K562 (cell line): Measurements from ENCODE around the gene PCDHA7. TPM values are rescaled to one million over a fixed set of nuclear protein-coding genes. Genes with fewer than 3 reads are reported as not detected.

Experiments used
- ATAC-seq: fragments of 200-7000 bp; cut with Tn5 transposase; 3 replicates; pipeline ENCODE4 v1.9.1; 2020; ENCODE audit warnings: moderate library complexity
- BruUV-seq: library from RNA; stranded (reverse); fragments of 400-500 nt; replicated peaks from 2 replicates; lab custom pipeline; 2021; lab: Mats Ljungman, UMichigan
- CTCF ChIA-PET: fragments of 300-600 bp; formaldehyde crosslinking; extraction: SDS; loops from one replicate; lab custom pipeline; 2021; ENCODE audit warnings: low intra/inter-chr PET ratio; lab: Yijun Ruan, JAX
- POLR2A ChIA-PET: fragments of 300-600, 350-650 bp; sonication (Branson Sonifier 250); formaldehyde crosslinking; extraction: SDS; loops from one replicate; lab custom pipeline; 2021; ENCODE audit warnings: antibody characterized with exemption, inconsistent platforms; lab: Yijun Ruan, JAX
- DNase-seq, 4 experiments: peaks; one replicate each; pipeline versions ENCODE4 v3.0.0 to v3.0.0-alpha.2; 2011 to 2018; ENCODE audit warnings: low spot score in 3 of 4, mixed read lengths in 3 of 4; ENCODE audit errors: extremely low read depth in 1 of 4
- FAIRE-seq: peaks from 2 replicates; lab custom pipeline; 2011; peaks lifted over from hg19 to GRCh38; lab: Jason Lieb, UNC
- H2AFZ ChIP-seq: 2 replicates; pipeline ENCODE4 v1.6.0; 2011; ENCODE audit warnings: low read depth, low read length, control low read depth, inconsistent platforms
- H3K27ac ChIP-seq: fragments of 200-600 bp; 3 replicates; pipeline ENCODE4 v1.8.0; 2011; ENCODE audit warnings: low read depth, mild to moderate bottlenecking, control low read depth, inconsistent platforms, low read length, moderate library complexity, mixed read lengths; ENCODE audit errors: extremely low read depth
- H3K27me3 ChIP-seq, 2 experiments: fragments of 300-600 bp in 1 of 2; 2 replicates in 1 of 2; 3 replicates in 1 of 2; pipeline versions ENCODE4 v1.6.0 to v1.8.0; 2011; ENCODE audit warnings: inconsistent platforms in 2 of 2, low read length in 2 of 2, mild to moderate bottlenecking in 1 of 2, mixed read lengths in 1 of 2, moderate library complexity in 1 of 2; ENCODE audit not compliant: control insufficient read depth in 2 of 2, insufficient read depth in 2 of 2
- H3K36me3 ChIP-seq: fragments of 300-600 bp; 3 replicates; pipeline ENCODE4 v1.8.0; 2011; ENCODE audit warnings: mild to moderate bottlenecking, low read length, inconsistent platforms; ENCODE audit not compliant: control insufficient read depth, insufficient read depth
- H3K4me1 ChIP-seq, 2 experiments: fragments of 200-600 bp in 1 of 2; replicated peaks in 1 of 2; 2 replicates in 1 of 2; 3 replicates in 1 of 2; pipeline versions ENCODE4 v1.5.1 to v1.8.0; 2011; ENCODE audit warnings: inconsistent platforms in 2 of 2, low read length in 2 of 2, mild to moderate bottlenecking in 1 of 2, mixed read lengths in 1 of 2, moderate library complexity in 1 of 2; ENCODE audit not compliant: control insufficient read depth in 2 of 2, insufficient read depth in 2 of 2
- H3K4me2 ChIP-seq: 2 replicates; pipeline ENCODE4 v1.6.1; 2011; ENCODE audit warnings: low read length, control low read depth, inconsistent platforms, mixed read lengths; ENCODE audit not compliant: insufficient read depth
- H3K4me3 ChIP-seq: fragments of 200-600 bp; sonication (generic), shearing (Covaris generic); 2 replicates; pipeline ENCODE4 v1.5.1; 2016; ENCODE audit warnings: control low read depth, inconsistent platforms
- H3K79me2 ChIP-seq: fragments of 200-600 bp; 3 replicates; pipeline ENCODE4 v1.8.0; 2011; ENCODE audit warnings: low read length, inconsistent platforms; ENCODE audit not compliant: control insufficient read depth, insufficient read depth
- H3K9ac ChIP-seq, 2 experiments: 2 replicates each; pipeline versions ENCODE4 v1.6.0 to v1.6.1; 2011; ENCODE audit warnings: low read depth in 2 of 2, low read length in 2 of 2, control low read depth in 1 of 2, inconsistent platforms in 1 of 2, mild to moderate bottlenecking in 1 of 2, mixed read lengths in 1 of 2; ENCODE audit not compliant: insufficient read depth in 1 of 2
- H3K9me1 ChIP-seq: one replicate; pipeline ENCODE4 v1.6.0; 2011; ENCODE audit warnings: inconsistent platforms, mild to moderate bottlenecking, low read length, moderate library complexity; ENCODE audit not compliant: control insufficient read depth, insufficient read depth
- H3K9me3 ChIP-seq: replicated peaks from 2 replicates; pipeline ENCODE4 v1.5.1; 2011; ENCODE audit warnings: low read depth, low read length, inconsistent platforms; ENCODE audit not compliant: control insufficient read depth, insufficient read depth
- H4K20me1 ChIP-seq: replicated peaks from 2 replicates; pipeline ENCODE4 v1.6.1; 2011; ENCODE audit warnings: low read length, inconsistent platforms, mixed read lengths; ENCODE audit not compliant: control insufficient read depth, insufficient read depth
- ATF3 ChIP-seq, 2 experiments: fragments of 450-650 bp in 1 of 2; sonication (generic) in 1 of 2; formaldehyde crosslinking in 1 of 2; IDR thresholded peaks in 1 of 2; conservative IDR thresholded peaks in 1 of 2; 2 replicates each; pipeline versions ENCODE4 v1.6.1 to v1.8.1; 2016 to 2023; ENCODE audit warnings: mild to moderate bottlenecking in 2 of 2, moderate library complexity in 2 of 2, inconsistent platforms in 1 of 2, missing genetic modification reagents in 1 of 2
- CEBPG ChIP-seq, 3 experiments: fragments of 200-800 bp in 1 of 3; sonication (Bioruptor generic) in 1 of 3; sonication (generic) in 1 of 3; formaldehyde crosslinking in 1 of 3; IDR thresholded peaks in 2 of 3; conservative IDR thresholded peaks in 1 of 3; 2 replicates each; pipeline versions ENCODE4 v1.6.1 to v1.8.0; 2016 to 2022; ENCODE audit warnings: missing compliant biosample characterization in 2 of 3, missing genetic modification characterization in 2 of 3, mild to moderate bottlenecking in 1 of 3, missing genetic modification reagents in 1 of 3
- E2F4 ChIP-seq: sonication (generic); formaldehyde crosslinking; IDR thresholded peaks from 2 replicates; pipeline ENCODE4 v1.8.0; 2022; ENCODE audit warnings: mild to moderate bottlenecking, low read depth, missing genetic modification reagents
- HEY1 ChIP-seq: fragments of 250-450 bp; sonication (Bioruptor Pico); IDR thresholded peaks from 2 replicates; pipeline ENCODE4 v1.5.0; 2020; ENCODE audit warnings: mild to moderate bottlenecking, moderate library complexity, borderline replicate concordance
- HNRNPH1 ChIP-seq: fragments of 200-400 bp; formaldehyde crosslinking; optimal IDR thresholded peaks from 2 replicates; pipeline ENCODE3; 2017; ENCODE audit warnings: low read depth, mild to moderate bottlenecking, low read length, moderate library complexity
- NCOA4 ChIP-seq: fragments of 450-650 bp; IDR thresholded peaks from 2 replicates; pipeline ENCODE4 v1.6.1; 2018; ENCODE audit warnings: mild to moderate bottlenecking; ENCODE audit not compliant: partially characterized antibody
- NFATC3 ChIP-seq: fragments of 450-650 bp; IDR thresholded peaks from 2 replicates; pipeline ENCODE4 v1.6.1; 2017; ENCODE audit warnings: mild to moderate bottlenecking
- OTX1 ChIP-seq: fragments of 450-650 bp; formaldehyde crosslinking; IDR thresholded peaks from 2 replicates; pipeline ENCODE4 v1.4.0; 2022; ENCODE audit warnings: mild to moderate bottlenecking
- POLR3A ChIP-seq: IDR thresholded peaks from 2 replicates; pipeline ENCODE4 v1.6.1; 2011; ENCODE audit warnings: borderline replicate concordance, mild to moderate bottlenecking, moderate library complexity; ENCODE audit not compliant: insufficient read length, insufficient read depth; ENCODE audit errors: extremely low read depth
- ZBTB34 ChIP-seq: fragments of 250-450 bp; sonication (Bioruptor Pico); IDR thresholded peaks from 2 replicates; pipeline ENCODE4 v1.8.0; 2021; ENCODE audit warnings: mild to moderate bottlenecking, moderate library complexity
- ZC3H8 ChIP-seq: fragments of 450-650 bp; IDR thresholded peaks from 2 replicates; pipeline ENCODE4 v1.6.1; 2017
- ZEB2 ChIP-seq: fragments of 450-650 bp; IDR thresholded peaks from 2 replicates; pipeline ENCODE4 v1.6.1; 2016
- ZFX ChIP-seq: sonication (generic); formaldehyde crosslinking; IDR thresholded peaks from 2 replicates; pipeline ENCODE4 v1.8.0; 2022; ENCODE audit warnings: mild to moderate bottlenecking, missing genetic modification reagents, moderate library complexity
- ZNF449 ChIP-seq: fragments of 250-450 bp; sonication (Bioruptor Pico); IDR thresholded peaks from 2 replicates; pipeline ENCODE4 v1.8.0; 2022; ENCODE audit warnings: moderate library complexity, mild to moderate bottlenecking, inconsistent platforms
- ZNF561 ChIP-seq: fragments of 450-650 bp; formaldehyde crosslinking; conservative IDR thresholded peaks from 2 replicates; pipeline ENCODE4 v1.4.0; 2020; ENCODE audit warnings: mild to moderate bottlenecking, moderate library complexity
- ZNF655 ChIP-seq: fragments of 250-450 bp; sonication (Bioruptor Pico); IDR thresholded peaks from 2 replicates; pipeline ENCODE4 v1.5.0; 2021
- WGBS: fragments of 100-300 bp; shearing (Covaris generic); methylation state at CpG from one replicate; pipeline ENCODE4 v1.1.6; 2016; ENCODE audit warnings: low coverage, mixed read lengths; ENCODE audit not compliant: insufficient coverage; ENCODE audit errors: missing lambda C conversion rate; 5-methylcytosine and 5-hydroxymethylcytosine counted together
- in situ Hi-C: fragments of 300-500 bp; cut with MboI; formaldehyde crosslinking; loops from 4 replicates; pipeline ENCODE4 v1.15.0; 2018; ENCODE audit warnings: inconsistent platforms, mixed read lengths
- intact Hi-C: fragments of 100-400 bp; cut with micrococcal nuclease; formaldehyde crosslinking; loops from 2 replicates; pipeline ENCODE4 v1.14.2; 2022
- polyA plus RNA-seq, 8 experiments: library from polyadenylated mRNA; depleted of rRNA in 4 of 8; stranded (reverse) in 5 of 8; unstranded in 3 of 8; fragments of >200 nt; fragmentation: Nextera tagmentation in 2 of 8; fragmentation: Illumina TruSeq in 1 of 8; extraction: Ambion mirVana in 2 of 8; extraction: Trizol in 1 of 8; gene quantifications; 2 replicates each; pipeline versions ENCODE4 v1.2.1 to v1.2.3, GENCODE V29; 2011 to 2014; ENCODE audit warnings: inconsistent platforms in 1 of 8, missing spikeins in 1 of 8
- total RNA-seq, 7 experiments: library from RNA; depleted of rRNA in 6 of 7; stranded (reverse); fragments of >200 nt in 6 of 7; fragmentation: Illumina TruSeq in 2 of 7; extraction: Trizol in 2 of 7; gene quantifications; 2 replicates each; pipeline versions ENCODE4 v1.2.1 to v1.2.3, GENCODE V29; 2011 to 2021; ENCODE audit warnings: low replicate concordance in 1 of 7

The PCDHA7 gene
- total and polyA plus RNA-seq, 9 of the 15 experiments (the other 6 are each of a cell fraction or from before 2014, with no cell fraction given), result not detected

GRCh38 chr5:140823475-140823874, 10.6 kb upstream of the PCDHA7 start:
- in situ Hi-C loops (no loop called here), intact Hi-C loops (no loop called here)

More at GRCh38 chr5:140823475-140823874, 10.6 kb upstream of the PCDHA7 start:
- TF ChIP-seq ATF3 (IDR thresholded peaks at IDR 0.05), result no peak
- no peak for TF ChIP-seq ATF3 (CRISPR knock-in tag; conservative IDR thresholded peaks at IDR 0.05)
- no peak for TF ChIP-seq HNRNPH1
- TF ChIP-seq NCOA4, result no peak
- TF ChIP-seq E2F4 (CRISPR knock-in tag), result no peak
- no peak for TF ChIP-seq ZEB2
- TF ChIP-seq ZFX (CRISPR knock-in tag), result no peak
- no peak for TF ChIP-seq OTX1 (CRISPR knock-in tag)
- TF ChIP-seq ZNF449 (CRISPR knock-in tag), result no peak
- TF ChIP-seq ZNF561 (CRISPR knock-in tag), result no peak
- TF ChIP-seq CEBPG (CRISPR knock-in tag; IDR thresholded peaks at IDR 0.05), result no peak
- TF ChIP-seq CEBPG (tag; conservative IDR thresholded peaks at IDR 0.05 in 1 of 2, IDR thresholded peaks at IDR 0.05 in 1 of 2), result no peak
- no peak for TF ChIP-seq HEY1 (CRISPR knock-in tag)
- TF ChIP-seq POLR3A, result no peak
- no peak for TF ChIP-seq ZNF655 (CRISPR knock-in tag)
- no peak for TF ChIP-seq ZC3H8
- TF ChIP-seq NFATC3, result no peak
- TF ChIP-seq ZBTB34 (CRISPR knock-in tag), result no peak
- Histone ChIP-seq H3K9ac (no peak overlapping the region), H3K4me1 (peaks cover 0 to 17% of the 10 kb centered on the region in 2 experiments; a peak in 2 of 5 replicates), H2AFZ (no peak overlapping the region), H3K27me3 (no peaks in the 10 kb centered on the region), H3K36me3 (no peaks in the 10 kb centered on the region), H3K9me1 (no peaks in the 10 kb centered on the region), H3K4me3 (no peak overlapping the region), H3K9me3 (no peaks in the 10 kb centered on the region; the same call in 1 of the 2 replicates), H3K4me2 (no peak overlapping the region), H3K79me2 (no peaks in the 10 kb centered on the region), H4K20me1 (no peaks in the 10 kb centered on the region), H3K27ac (no peak overlapping the region)
- ATAC-seq (no peak), FAIRE-seq (no peak), DNase-seq (no peak)
- CTCF ChIA-PET, result no interaction called here
- 20% methylated on average over 38 of the region's 38 CpGs for WGBS
- no TSS peak for BruUV-seq
- POLR2A ChIA-PET, result no interaction called here
